ENCODE measurements around the gene MUL1. TPM values are rescaled to one million over a fixed set of nuclear protein-coding genes. Genes with fewer than 3 reads are reported as not detected.

The MUL1 gene
- total RNA-seq, 2 donors from 2014 or later = 29.8 to 34.1 TPM

- peak; percentile 97 for DNase-seq
- Histone ChIP-seq H3K9ac (ENCODE audit: low read depth in 2 of 2, low read length in 2 of 2) (peak overlapping the region; percentile 60 to 66), H3K9me3 (no peaks in the 10 kb centered on the region), H3K4me3 (peak overlapping the region; percentile 11), H3K36me3 (no peaks in the 10 kb centered on the region), H3K4me1 (peaks cover 25% of the 10 kb centered on the region), H3K27me3 (peaks cover 4% of the 10 kb centered on the region), H3K27ac (peak overlapping the region; percentile 79)
- intact Hi-C loops (cut with DNase I) = no loop called here
- no peak for TF ChIP-seq CTCF (IDR thresholded peaks at IDR 0.05)
Measured at GRCh38 chr1:20476265-20477038, 31.5 kb downstream of the MUL1 start.

GRCh38 chr1:20474996-20475395, 33.0 kb downstream of the MUL1 start:
- Histone ChIP-seq H3K27ac (peak overlapping the region; percentile 79), H3K36me3 (no peaks in the 10 kb centered on the region), H3K4me3 (no peak overlapping the region), H3K27me3 (peaks cover 4% of the 10 kb centered on the region), H3K9me3 (no peaks in the 10 kb centered on the region), H3K4me1 (peaks cover 25% of the 10 kb centered on the region), H3K9ac (ENCODE audit: low read depth in 2 of 2, low read length in 2 of 2) (peak overlapping the region; percentile 28 to 75)
- no peak for TF ChIP-seq CTCF (IDR thresholded peaks at IDR 0.05)
- intact Hi-C loops (cut with DNase I) = no loop called here
- no peak for DNase-seq

GRCh38 chr1:20474333-20474975, 33.5 kb downstream of the MUL1 start:
- Histone ChIP-seq H3K9ac (ENCODE audit: low read depth in 2 of 2, low read length in 2 of 2) (peak overlapping the region; percentile 28 to 75), H3K27me3 (peaks cover 4% of the 10 kb centered on the region), H3K27ac (peak overlapping the region; percentile 79), H3K9me3 (no peaks in the 10 kb centered on the region), H3K4me3 (no peak overlapping the region), H3K4me1 (peaks cover 21% of the 10 kb centered on the region), H3K36me3 (no peaks in the 10 kb centered on the region)
- intact Hi-C loops (cut with DNase I) = no loop called here
- no peak for TF ChIP-seq CTCF (IDR thresholded peaks at IDR 0.05)
- DNase-seq = no peak

GRCh38 chr1:20473894-20474293, 34.1 kb downstream of the MUL1 start:
- Histone ChIP-seq H3K27ac (peak overlapping the region; percentile 79), H3K9ac (ENCODE audit: low read depth in 2 of 2, low read length in 2 of 2) (no peak overlapping the region), H3K27me3 (peaks cover 4% of the 10 kb centered on the region), H3K36me3 (no peaks in the 10 kb centered on the region), H3K4me1 (peaks cover 21% of the 10 kb centered on the region), H3K4me3 (no peak overlapping the region), H3K9me3 (no peaks in the 10 kb centered on the region)
- intact Hi-C loops (cut with DNase I) = no loop called here
- no peak for DNase-seq
- TF ChIP-seq CTCF (IDR thresholded peaks at IDR 0.05) = no peak

- intact Hi-C loops (cut with DNase I) = no loop called here
- peak overlapping the region; percentile 79 for H3K27ac ChIP-seq
- no peak overlapping the region for H3K4me3 ChIP-seq
- DNase-seq = peak; percentile 72
- TF ChIP-seq CTCF (IDR thresholded peaks at IDR 0.05) = no peak
- no peaks in the 10 kb centered on the region for H3K9me3 ChIP-seq
- H3K9ac ChIP-seq (ENCODE audit: low read depth in 2 of 2, low read length in 2 of 2) = no peak overlapping the region
- no peaks in the 10 kb centered on the region for H3K36me3 ChIP-seq
- H3K4me1 ChIP-seq = peaks cover 21% of the 10 kb centered on the region
- H3K27me3 ChIP-seq = peaks cover 4% of the 10 kb centered on the region
Measured at GRCh38 chr1:20472860-20473711, 34.9 kb downstream of the MUL1 start.
